HG03442 (cell line): ENCODE measurements around the gene CHCHD3.
A peak's percentile ranks its signal among the peaks of the same experiment; 100 is the strongest.

ENCODE experiments used
- ATAC-seq: cut with Tn5 transposase; IDR thresholded peaks from one replicate; pipeline ENCODE4 v1.9.1; 2021; ENCODE audit warnings: mild to moderate bottlenecking, moderate library complexity; ENCODE audit not compliant: unreplicated experiment

The CHCHD3 gene

GRCh38 chr7:133081119-133081598 is 731 bp downstream of the CHCHD3 start:
- ATAC-seq = no peak

- no peak for ATAC-seq
Measured at GRCh38 chr7:133079296-133079695, 2.6 kb downstream of the CHCHD3 start.

- no peak for ATAC-seq
Measured at GRCh38 chr7:133077394-133077793, 4.5 kb downstream of the CHCHD3 start.

- no peak for ATAC-seq
Measured at GRCh38 chr7:133076142-133076541, 5.7 kb downstream of the CHCHD3 start.

GRCh38 chr7:133071506-133071905 is 10.4 kb downstream of the CHCHD3 start:
- no peak for ATAC-seq

GRCh38 chr7:133070562-133070961 is 11.3 kb downstream of the CHCHD3 start:
- ATAC-seq = no peak

GRCh38 chr7:133065301-133065700 is 16.6 kb downstream of the CHCHD3 start:
- ATAC-seq = no peak

- no peak for ATAC-seq
Measured at GRCh38 chr7:133064082-133064820, 17.6 kb downstream of the CHCHD3 start.

- no peak for ATAC-seq
Measured at GRCh38 chr7:133061792-133062191, 20.1 kb downstream of the CHCHD3 start.

- ATAC-seq = no peak
Measured at GRCh38 chr7:133061357-133061756, 20.5 kb downstream of the CHCHD3 start.

- no peak for ATAC-seq
Measured at GRCh38 chr7:133060004-133060403, 21.9 kb downstream of the CHCHD3 start.

GRCh38 chr7:133059263-133059662 is 22.6 kb downstream of the CHCHD3 start:
- no peak for ATAC-seq

- no peak for ATAC-seq
Measured at GRCh38 chr7:133056370-133057238, 25.3 kb downstream of the CHCHD3 start.

GRCh38 chr7:133054162-133054840 is 27.6 kb downstream of the CHCHD3 start:
- ATAC-seq = no peak

GRCh38 chr7:133053321-133053891 is 28.5 kb downstream of the CHCHD3 start:
- ATAC-seq = peak; percentile 59

- no peak for ATAC-seq
Measured at GRCh38 chr7:133052826-133053225, 29.1 kb downstream of the CHCHD3 start.

- ATAC-seq = no peak
Measured at GRCh38 chr7:133052401-133052756, 29.5 kb downstream of the CHCHD3 start.

GRCh38 chr7:133051719-133052400 is 30.0 kb downstream of the CHCHD3 start:
- no peak for ATAC-seq

- ATAC-seq = no peak
Measured at GRCh38 chr7:133051066-133051465, 30.8 kb downstream of the CHCHD3 start.

GRCh38 chr7:133050200-133050995 is 31.5 kb downstream of the CHCHD3 start:
- no peak for ATAC-seq
